ENCODE data around the gene TANC2. TPM values are rescaled to one million over a fixed set of nuclear protein-coding genes. Genes with fewer than 3 reads are reported as not detected.

Gene TANC2
- total RNA-seq, 8 experiments from 2014 or later: 16.6 to 84.3 (median 48.5) TPM

GRCh38 chr17:62994931-62995330, 28.9 kb downstream of the TANC2 start:
- Histone ChIP-seq H3K27ac (no peak overlapping the region), H3K4me1 (replicated peaks in 1 of 2) (peaks cover 0 to 7% of the 10 kb centered on the region in 2 donors), H3K4me3 (no peak overlapping the region)
- WGBS, 10 experiments: 57 to 100% (median 82%) methylated on average over 1 to 4 of the region's 4 CpGs
- in situ Hi-C loops (cut with MboI; ENCODE audit: low pct_unique_long_range_greater_than_20kb in 2 of 9, low sequenced_read_pairs in 9 of 9, unreplicated experiment in 9 of 9): no loop called here
- peak in 1 of 8 experiments; percentile 28 for ATAC-seq (replicated peaks in 6 of 8)

GRCh38 chr17:62995377-62995885, 29.4 kb downstream of the TANC2 start:
- in situ Hi-C loops (cut with MboI; ENCODE audit: low pct_unique_long_range_greater_than_20kb in 2 of 9, low sequenced_read_pairs in 9 of 9, unreplicated experiment in 9 of 9): no loop called here
- Histone ChIP-seq H3K4me1 (replicated peaks in 1 of 2) (peaks cover 0 to 7% of the 10 kb centered on the region in 2 donors), H3K27ac (no peak overlapping the region), H3K4me3 (no peak overlapping the region)
- WGBS, 10 experiments: 68 to 100% (median 100%) methylated on average over 1 to 3 of the region's 3 CpGs; no CpG with 5 or more reads in 3 of the 10 experiments
- peak in 4 of 8 experiments; percentile 60 to 87 (median 75) for ATAC-seq (replicated peaks in 6 of 8)

GRCh38 chr17:62996221-62996620, 30.2 kb downstream of the TANC2 start:
- no peak overlapping the region for H3K4me3 ChIP-seq
- peaks cover 0 to 7% of the 10 kb centered on the region in 2 donors for H3K4me1 ChIP-seq (replicated peaks in 1 of 2)
- in situ Hi-C loops (cut with MboI; ENCODE audit: low pct_unique_long_range_greater_than_20kb in 2 of 9, low sequenced_read_pairs in 9 of 9, unreplicated experiment in 9 of 9): no loop called here
- ATAC-seq (replicated peaks in 6 of 8): no peak
- 67 to 100% (median 96%) methylated on average over 1 to 8 of the region's 8 CpGs for WGBS, 10 experiments
- no peak overlapping the region for H3K27ac ChIP-seq

GRCh38 chr17:62998166-62998565, 32.1 kb downstream of the TANC2 start:
- Histone ChIP-seq H3K4me3 (no peak overlapping the region), H3K4me1 (replicated peaks in 1 of 2) (peaks cover 0 to 7% of the 10 kb centered on the region in 2 donors), H3K27ac (no peak overlapping the region)
- peak in 1 of 8 experiments; percentile 32 for ATAC-seq (replicated peaks in 6 of 8)
- in situ Hi-C loops (cut with MboI; ENCODE audit: low pct_unique_long_range_greater_than_20kb in 2 of 9, low sequenced_read_pairs in 9 of 9, unreplicated experiment in 9 of 9): no loop called here
- whole genome bisulfite sequencing, 10 experiments: 60 to 100% (median 91%) methylated on average over 1 of the region's 1 CpG; no CpG with 5 or more reads in 4 of the 10 experiments

DNA sequence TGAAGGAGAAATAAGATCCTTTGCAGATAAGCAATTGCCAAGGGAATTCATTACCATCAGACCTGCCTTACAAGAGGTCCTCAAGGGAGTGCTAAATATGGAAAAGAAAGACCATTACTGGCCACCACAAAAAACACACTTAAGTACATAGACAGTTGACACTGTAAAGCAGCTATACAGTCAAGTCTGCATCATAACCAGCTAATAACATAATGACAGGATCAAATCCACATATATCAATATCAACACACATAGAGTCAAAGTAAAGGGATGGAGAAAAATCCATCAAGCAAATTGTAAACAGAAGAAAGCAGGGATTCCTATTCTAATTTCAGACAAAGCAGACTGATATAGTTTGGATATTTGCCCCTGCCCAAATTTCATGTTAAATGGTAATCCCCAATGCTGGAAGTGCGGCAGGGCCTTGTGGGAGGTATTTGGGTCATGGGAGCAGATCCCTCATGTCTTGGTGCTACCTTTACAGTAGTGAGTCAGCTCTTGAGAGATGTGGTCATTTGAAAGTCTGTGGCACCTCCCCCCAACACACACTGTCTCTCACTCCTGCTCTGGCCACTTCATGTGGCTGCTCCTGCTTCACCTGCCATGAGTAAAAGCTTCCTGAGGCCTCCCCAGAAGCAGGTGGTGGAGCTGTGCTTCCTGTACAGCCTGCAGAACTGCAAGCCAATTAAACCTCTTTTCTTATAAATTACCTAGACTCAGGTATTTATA, 32.8 kb downstream of the TANC2 start:
- in situ Hi-C loops (cut with MboI; ENCODE audit: low pct_unique_long_range_greater_than_20kb in 2 of 9, low sequenced_read_pairs in 9 of 9, unreplicated experiment in 9 of 9): no loop called here
- ATAC-seq (replicated peaks in 6 of 8): peak in 2 of 8 experiments; percentile 35 to 42
- Histone ChIP-seq H3K4me3 (no peak overlapping the region), H3K27ac (no peak overlapping the region), H3K4me1 (replicated peaks in 1 of 2) (peaks cover 0 to 7% of the 10 kb centered on the region in 2 donors)
- 100% methylated on average over 1 of the region's 1 CpG; no CpG with 5 or more reads in 8 of the 10 experiments for WGBS, 10 experiments

DNA sequence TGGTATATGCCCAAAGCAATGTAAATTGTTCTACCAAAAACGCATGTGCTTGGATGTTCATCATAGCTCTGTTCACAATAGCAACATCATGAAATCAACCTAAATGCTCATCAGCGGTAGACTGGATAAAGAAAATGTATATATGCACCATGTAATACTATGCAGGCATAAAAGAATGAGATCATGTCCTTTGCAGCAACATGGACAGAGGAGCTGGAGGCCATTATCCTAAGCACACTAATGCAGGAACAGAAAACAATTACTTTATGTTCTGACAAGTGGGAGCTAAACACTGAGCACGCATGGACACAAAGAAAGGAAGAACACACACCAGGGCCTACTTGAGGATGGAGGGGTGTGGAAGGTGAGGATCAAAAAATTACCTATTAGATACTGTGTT, 33.7 kb downstream of the TANC2 start:
- in situ Hi-C loops (cut with MboI; ENCODE audit: low pct_unique_long_range_greater_than_20kb in 2 of 9, low sequenced_read_pairs in 9 of 9, unreplicated experiment in 9 of 9): loop anchor here in 1 of 9 experiments (25.0 kb wide), 1 partner anchor 413 kb away; no protein-coding TSS in a partner anchor
- WGBS, 10 experiments: 68 to 100% (median 88%) methylated on average over 1 to 3 of the region's 3 CpGs; no CpG with 5 or more reads in 2 of the 10 experiments
- peaks cover 0 to 7% of the 10 kb centered on the region in 2 donors for H3K4me1 ChIP-seq (replicated peaks in 1 of 2)

DNA sequence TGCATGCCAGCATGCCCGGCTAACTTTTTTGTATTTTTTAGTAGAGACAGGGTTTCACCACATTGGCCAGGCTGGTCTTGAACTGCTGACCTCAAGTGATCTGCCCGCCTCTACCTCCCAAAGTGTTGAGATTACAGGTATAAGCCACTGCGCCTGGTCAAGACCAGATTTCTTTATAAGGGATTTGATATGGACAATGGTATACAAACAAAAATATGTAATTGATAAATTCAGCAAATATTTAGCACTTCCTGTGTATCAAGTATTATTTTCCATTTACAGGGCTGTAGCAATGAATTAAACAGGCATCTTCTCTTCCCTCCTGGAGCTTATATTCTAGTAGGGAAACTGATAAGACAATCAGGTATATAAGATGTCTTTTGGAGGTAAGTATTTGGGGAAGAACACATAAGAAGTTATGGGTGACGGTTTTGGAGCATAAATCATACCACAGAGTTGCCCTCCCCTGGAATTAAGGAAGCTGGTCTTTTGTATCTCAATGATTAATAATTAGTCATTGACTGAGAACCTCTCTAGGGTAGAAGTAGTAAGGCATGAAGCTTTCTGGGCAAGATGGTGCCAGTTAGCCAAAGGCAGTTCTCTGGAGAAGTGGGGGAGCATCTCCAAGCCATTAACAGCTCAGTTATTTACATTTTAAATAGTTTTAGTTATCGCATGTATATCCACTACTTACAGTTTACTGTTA, 35.8 kb downstream of the TANC2 start:
- WGBS, 10 experiments: 88 to 100% (median 99%) methylated on average over 2 to 5 of the region's 5 CpGs
- Histone ChIP-seq H3K4me1 (replicated peaks in 1 of 2) (peaks cover 0 to 7% of the 10 kb centered on the region in 2 donors), H3K4me3 (no peak overlapping the region), H3K27ac (no peak overlapping the region)
- in situ Hi-C loops (cut with MboI; ENCODE audit: low pct_unique_long_range_greater_than_20kb in 2 of 9, low sequenced_read_pairs in 9 of 9, unreplicated experiment in 9 of 9): loop anchor here in 1 of 9 experiments (25.0 kb wide), 1 partner anchor 410 kb away; no protein-coding TSS in a partner anchor
- no peak for ATAC-seq (replicated peaks in 6 of 8)

More for the DNA sequence above, 33.7 kb downstream of the TANC2 start:
- no peak overlapping the region for H3K27ac ChIP-seq
- no peak overlapping the region for H3K4me3 ChIP-seq
- peak in 4 of 8 experiments; percentile 16 to 78 (median 70) for ATAC-seq (replicated peaks in 6 of 8)

DNA sequence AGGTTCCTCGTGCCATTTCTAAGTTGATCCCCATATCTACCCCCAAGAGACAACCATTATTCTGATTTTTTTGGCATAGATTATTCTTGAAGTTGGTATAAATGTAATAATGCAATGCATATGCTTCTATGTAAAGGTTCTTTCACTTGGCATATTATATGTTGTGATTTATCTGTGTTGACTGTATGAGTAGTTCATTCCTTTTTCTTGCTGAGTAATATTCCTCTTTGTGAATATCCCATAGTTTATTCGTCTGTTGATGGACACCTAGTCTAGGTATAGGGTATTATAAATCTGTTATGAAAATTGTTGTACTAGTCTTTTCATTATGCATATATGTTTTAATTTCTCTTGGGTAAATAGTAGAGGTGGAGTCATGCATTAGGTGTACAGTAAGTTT, 36.6 kb downstream of the TANC2 start:
- Histone ChIP-seq H3K4me1 (replicated peaks in 1 of 2) (peaks cover 0 to 7% of the 10 kb centered on the region in 2 donors), H3K27ac (no peak overlapping the region), H3K4me3 (no peak overlapping the region)
- 88 to 100% (median 95%) methylated on average over 1 to 2 of the region's 2 CpGs; no CpG with 5 or more reads in 1 of the 10 experiments for WGBS, 10 experiments
- in situ Hi-C loops (cut with MboI; ENCODE audit: low pct_unique_long_range_greater_than_20kb in 2 of 9, low sequenced_read_pairs in 9 of 9, unreplicated experiment in 9 of 9): loop anchor here in 1 of 9 experiments (25.0 kb wide), 1 partner anchor 410 kb away; no protein-coding TSS in a partner anchor
- ATAC-seq (replicated peaks in 6 of 8): no peak

DNA sequence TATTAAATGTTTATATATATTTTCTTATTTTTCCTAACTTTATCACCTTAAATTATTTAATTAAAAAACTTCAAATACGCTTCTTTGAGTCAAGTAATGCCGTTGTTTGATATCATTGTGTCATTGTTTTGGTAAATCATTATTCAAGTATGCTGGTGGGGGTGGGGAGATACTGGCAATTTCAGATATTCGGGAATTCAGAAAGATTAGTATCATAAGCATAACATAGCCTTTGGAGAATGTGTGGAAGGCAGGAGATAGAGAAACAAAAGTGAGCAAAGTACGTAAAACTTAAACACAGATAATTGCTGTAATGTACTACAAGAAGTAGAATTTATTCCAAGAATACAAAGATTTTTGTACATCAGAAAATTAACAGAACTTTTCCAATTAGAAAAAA, 49.8 kb downstream of the TANC2 start:
- Histone ChIP-seq H3K27ac (no peak overlapping the region), H3K4me1 (replicated peaks in 1 of 2) (no peaks in the 10 kb centered on the region), H3K4me3 (no peak overlapping the region)
- ATAC-seq (replicated peaks in 6 of 8): no peak
- in situ Hi-C loops (cut with MboI; ENCODE audit: low pct_unique_long_range_greater_than_20kb in 2 of 9, low sequenced_read_pairs in 9 of 9, unreplicated experiment in 9 of 9): loop anchor here in 1 of 9 experiments (25.0 kb wide), 1 partner anchor 396 kb away; no protein-coding TSS in a partner anchor
- WGBS, 10 experiments: 91 to 100% (median 96%) methylated on average over 1 to 4 of the region's 4 CpGs

Other genes with a start within 250 kb of the TANC2 start
- 1 to 10 TPM in 2 of 8 experiments, under 1 TPM in 5, not detected in 1; 0.20 to 2.2 (median 0.71) TPM for gene MARCHF10, start 157.9 kb upstream of the TANC2 start, total RNA-seq